ENCODE results near the gene FAM9A.

FAM9A gene

DNA sequence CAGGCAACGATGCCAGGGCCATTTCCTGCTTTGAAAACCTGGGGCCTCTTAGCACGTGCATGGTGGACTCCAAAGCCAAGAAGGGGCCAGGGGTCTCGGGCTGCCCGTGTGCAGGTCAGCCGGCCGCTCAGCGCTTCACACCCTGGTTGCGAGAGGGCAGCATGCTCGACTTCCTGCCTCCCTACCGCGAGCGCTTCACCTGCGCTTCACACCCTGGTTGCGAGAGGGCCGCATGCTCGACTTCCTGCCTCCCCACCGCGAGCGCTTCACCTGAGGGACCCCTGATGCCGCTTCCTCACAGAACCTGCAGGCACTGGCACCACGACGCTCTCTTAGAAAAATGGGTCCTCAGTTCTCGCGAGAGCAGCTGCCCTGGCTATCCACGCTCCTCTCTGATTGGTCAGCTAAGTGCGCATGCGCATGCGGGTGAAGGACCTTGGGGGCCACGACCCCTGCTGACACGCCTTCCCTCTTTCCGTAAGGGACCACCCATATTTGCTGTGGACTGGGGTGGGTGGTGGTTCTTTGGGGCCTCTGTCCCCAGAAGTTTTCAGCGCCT is at the start of gene FAM9A:
Gene FAM9A, minus strand, starts transcription at position 343 of the 559 bp plus-strand sequence. CDS start 1,212 bp downstream, outside the sequence.
- Histone ChIP-seq H3K4me2 (no peak within 1 kb of the TSS), H3K79me2 (ENCODE audit: insufficient read depth, low read depth) (no peaks in the 10 kb centered on the region), H3K27ac (no peak within 1 kb of the TSS), H3K4me1 (ENCODE audit: low read depth, poor library complexity, severe bottlenecking) (no peaks in the 10 kb centered on the region), H3K9ac (no peak within 1 kb of the TSS), H3K36me3 (ENCODE audit: insufficient read depth) (no peaks in the 10 kb centered on the region), H4K20me1 (ENCODE audit: insufficient read depth) (no peaks in the 10 kb centered on the region), H3K27me3 (ENCODE audit: insufficient read depth, low read depth) (no peaks in the 10 kb centered on the region), H3K4me3 (IDR thresholded peaks at IDR 0.05; ENCODE audit: insufficient read depth, low read depth, low read length) (no peak within 1 kb of the TSS), H2AFZ (ENCODE audit: low read depth) (no peak within 1 kb of the TSS)
- no peak for TF ChIP-seq CTCF (conservative IDR thresholded peaks at IDR 0.05; ENCODE audit: low read depth, low read length)

DNA sequence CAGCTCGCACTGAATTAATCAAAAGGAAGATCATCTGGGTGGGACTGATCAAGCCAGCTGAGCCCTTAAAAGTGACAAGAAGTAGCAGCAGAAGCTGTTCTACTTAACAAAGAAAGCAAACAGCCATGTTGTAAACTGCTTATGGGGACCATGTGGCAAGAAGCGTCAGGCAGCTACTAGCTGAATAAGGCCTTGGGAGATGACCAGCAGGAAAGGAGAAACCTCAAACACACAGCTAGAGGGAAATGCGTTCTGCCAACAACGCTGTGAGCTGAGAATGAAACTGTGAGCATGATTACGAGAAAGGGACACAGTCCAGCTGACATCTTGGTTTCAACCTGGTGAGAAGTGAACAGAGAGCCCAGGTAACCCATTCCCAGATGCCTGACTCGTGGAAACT is 49.3 kb upstream of the FAM9A start:
- TF ChIP-seq CTCF (conservative IDR thresholded peaks at IDR 0.05; ENCODE audit: low read depth, low read length): no peak
- Histone ChIP-seq H3K4me3 (IDR thresholded peaks at IDR 0.05; ENCODE audit: insufficient read depth, low read depth, low read length) (no peak overlapping the region), H4K20me1 (ENCODE audit: insufficient read depth) (no peaks in the 10 kb centered on the region), H3K36me3 (ENCODE audit: insufficient read depth) (no peaks in the 10 kb centered on the region), H3K79me2 (ENCODE audit: insufficient read depth, low read depth) (no peaks in the 10 kb centered on the region), H3K4me2 (no peak overlapping the region), H3K4me1 (ENCODE audit: low read depth, poor library complexity, severe bottlenecking) (no peaks in the 10 kb centered on the region), H3K27ac (no peak overlapping the region), H3K27me3 (ENCODE audit: insufficient read depth, low read depth) (no peaks in the 10 kb centered on the region), H2AFZ (ENCODE audit: low read depth) (no peak overlapping the region), H3K9ac (no peak overlapping the region)

GRCh38 chrX:8849945-8850344 is 48.8 kb upstream of the FAM9A start:
- H3K4me1 ChIP-seq (ENCODE audit: low read depth, poor library complexity, severe bottlenecking): no peaks in the 10 kb centered on the region
- no peak overlapping the region for H3K4me2 ChIP-seq
- no peak overlapping the region for H3K9ac ChIP-seq
- no peak overlapping the region for H2AFZ ChIP-seq (ENCODE audit: low read depth)
- no peaks in the 10 kb centered on the region for H3K27me3 ChIP-seq (ENCODE audit: insufficient read depth, low read depth)
- TF ChIP-seq CTCF (conservative IDR thresholded peaks at IDR 0.05; ENCODE audit: low read depth, low read length): peak; percentile 36; the same call in 1 of the 2 replicates
- no peak overlapping the region for H3K4me3 ChIP-seq (IDR thresholded peaks at IDR 0.05; ENCODE audit: insufficient read depth, low read depth, low read length)
- no peaks in the 10 kb centered on the region for H3K79me2 ChIP-seq (ENCODE audit: insufficient read depth, low read depth)
- no peaks in the 10 kb centered on the region for H3K36me3 ChIP-seq (ENCODE audit: insufficient read depth)
- H3K27ac ChIP-seq: no peak overlapping the region
- H4K20me1 ChIP-seq (ENCODE audit: insufficient read depth): no peaks in the 10 kb centered on the region

GRCh38 chrX:8849458-8849857 is 48.3 kb upstream of the FAM9A start:
- no peaks in the 10 kb centered on the region for H3K27me3 ChIP-seq (ENCODE audit: insufficient read depth, low read depth)
- no peak overlapping the region for H3K27ac ChIP-seq
- H3K79me2 ChIP-seq (ENCODE audit: insufficient read depth, low read depth): no peaks in the 10 kb centered on the region
- no peak for TF ChIP-seq CTCF (conservative IDR thresholded peaks at IDR 0.05; ENCODE audit: low read depth, low read length)
- H3K4me1 ChIP-seq (ENCODE audit: low read depth, poor library complexity, severe bottlenecking): no peaks in the 10 kb centered on the region
- no peaks in the 10 kb centered on the region for H3K36me3 ChIP-seq (ENCODE audit: insufficient read depth)
- H3K9ac ChIP-seq: no peak overlapping the region
- no peak overlapping the region for H3K4me2 ChIP-seq
- H4K20me1 ChIP-seq (ENCODE audit: insufficient read depth): no peaks in the 10 kb centered on the region
- H3K4me3 ChIP-seq (IDR thresholded peaks at IDR 0.05; ENCODE audit: insufficient read depth, low read depth, low read length): no peak overlapping the region
- no peak overlapping the region for H2AFZ ChIP-seq (ENCODE audit: low read depth)
